Fibroblast of the aortic adventitia (primary cell): ENCODE measurements around the gene MYOCD. TPM values are rescaled to one million over a fixed set of nuclear protein-coding genes. Genes with fewer than 3 reads are reported as not detected.
"Not testable (repeated sequence)": the region's sequence is repeated elsewhere in the genome, so short reads cannot be mapped to it uniquely, and the experiment has no call there.

Experiments used
- DNase-seq: peaks from one replicate; pipeline ENCODE4 v3.0.0-alpha.2; 2010; ENCODE audit warnings: low read depth
- H3K4me3 ChIP-seq: 2 replicates; pipeline ENCODE4 v1.5.1; 2011; ENCODE audit warnings: low read depth, mild to moderate bottlenecking, control low read depth, low read length, moderate library complexity
- total RNA-seq: library from RNA; depleted of rRNA; stranded (reverse); fragments of >200 nt; gene quantifications from 2 replicates; pipeline ENCODE4 v1.2.3, GENCODE V29; 2012; ENCODE audit warnings: low replicate concordance
- TF ChIP-seq, protein P1 (sequence below): IDR thresholded peaks from 2 replicates; pipeline ENCODE4 v1.5.1; 2011; ENCODE audit warnings: mild to moderate bottlenecking, low read length, control low read depth, inconsistent platforms; ENCODE audit not compliant: insufficient read depth

Gene MYOCD
- total RNA-seq, 1 donor, result 0.18 TPM

DNA sequence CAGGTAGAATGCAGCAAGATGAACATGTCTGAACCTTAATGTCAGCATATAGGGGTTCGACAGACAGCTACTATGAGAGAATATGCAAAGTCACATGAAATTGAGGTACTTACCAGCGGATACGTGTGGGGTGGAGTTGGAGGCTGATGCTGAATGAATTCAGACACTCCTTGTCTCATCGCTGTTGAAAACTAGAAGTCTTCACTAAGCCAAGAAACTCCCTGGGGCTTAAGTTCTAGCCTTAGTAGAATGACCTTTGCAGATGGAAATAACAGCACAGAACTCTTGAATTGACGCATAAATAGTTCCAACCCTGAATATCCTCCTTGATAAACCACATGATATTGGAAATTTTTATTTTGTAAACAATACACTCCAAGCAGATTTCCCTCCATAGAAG, 32.9 kb upstream of the MYOCD start:
- TF ChIP-seq, protein P1, sequence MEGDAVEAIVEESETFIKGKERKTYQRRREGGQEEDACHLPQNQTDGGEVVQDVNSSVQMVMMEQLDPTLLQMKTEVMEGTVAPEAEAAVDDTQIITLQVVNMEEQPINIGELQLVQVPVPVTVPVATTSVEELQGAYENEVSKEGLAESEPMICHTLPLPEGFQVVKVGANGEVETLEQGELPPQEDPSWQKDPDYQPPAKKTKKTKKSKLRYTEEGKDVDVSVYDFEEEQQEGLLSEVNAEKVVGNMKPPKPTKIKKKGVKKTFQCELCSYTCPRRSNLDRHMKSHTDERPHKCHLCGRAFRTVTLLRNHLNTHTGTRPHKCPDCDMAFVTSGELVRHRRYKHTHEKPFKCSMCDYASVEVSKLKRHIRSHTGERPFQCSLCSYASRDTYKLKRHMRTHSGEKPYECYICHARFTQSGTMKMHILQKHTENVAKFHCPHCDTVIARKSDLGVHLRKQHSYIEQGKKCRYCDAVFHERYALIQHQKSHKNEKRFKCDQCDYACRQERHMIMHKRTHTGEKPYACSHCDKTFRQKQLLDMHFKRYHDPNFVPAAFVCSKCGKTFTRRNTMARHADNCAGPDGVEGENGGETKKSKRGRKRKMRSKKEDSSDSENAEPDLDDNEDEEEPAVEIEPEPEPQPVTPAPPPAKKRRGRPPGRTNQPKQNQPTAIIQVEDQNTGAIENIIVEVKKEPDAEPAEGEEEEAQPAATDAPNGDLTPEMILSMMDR, result no peak
- H3K4me3 ChIP-seq, result no peak overlapping the region
- no peak for DNase-seq

DNA sequence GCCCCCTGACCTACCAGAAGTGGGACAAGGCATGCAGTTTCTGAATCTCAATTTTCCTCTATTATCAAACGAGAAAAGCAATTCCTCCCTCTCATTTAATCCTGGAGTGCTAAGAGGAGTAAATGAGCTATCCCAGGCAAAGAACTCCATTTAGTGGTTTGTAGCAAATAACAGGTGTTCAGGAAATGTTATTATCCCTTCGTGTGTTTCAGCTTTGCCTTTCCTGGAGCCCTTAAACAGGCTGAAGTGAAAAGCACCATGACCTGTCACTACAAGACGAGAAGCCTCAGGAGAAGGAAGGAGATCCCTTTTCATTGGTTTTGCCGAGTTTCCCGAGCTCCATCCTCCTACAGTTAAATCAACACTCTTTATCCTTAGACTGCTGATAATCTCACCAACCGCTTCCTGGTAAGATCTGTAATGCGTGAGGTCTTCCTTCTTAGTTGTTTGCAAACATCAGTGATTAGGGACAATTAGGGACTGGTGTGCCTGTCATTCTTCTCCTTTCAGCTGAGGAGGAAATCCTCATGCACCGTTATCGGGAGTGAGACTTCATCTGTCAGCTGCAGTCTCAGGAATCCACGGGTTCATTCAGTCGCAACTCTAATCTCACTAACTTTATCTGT, 30.8 kb upstream of the MYOCD start:
- TF ChIP-seq, protein P1, result no peak
- no peak overlapping the region for H3K4me3 ChIP-seq
- no peak for DNase-seq

DNA sequence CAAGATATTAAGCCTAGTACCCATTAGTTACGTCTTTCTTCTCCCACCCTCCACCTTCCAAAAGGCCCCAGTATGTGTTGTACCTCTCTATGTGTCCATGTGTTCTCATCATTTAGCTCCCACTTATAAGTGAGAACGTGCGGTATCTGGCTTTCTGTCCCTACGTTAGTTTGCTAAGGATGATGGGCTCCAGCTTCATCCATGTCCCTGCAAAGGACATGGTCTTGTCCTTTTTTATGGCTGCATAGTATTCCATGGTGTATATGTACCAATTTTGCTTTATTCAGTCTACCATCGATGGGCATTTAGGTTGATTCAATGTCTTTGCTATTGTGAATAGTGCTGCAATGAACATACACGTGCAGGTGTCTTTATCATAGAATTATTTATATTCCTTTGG, 29.7 kb upstream of the MYOCD start:
- not testable (repeated sequence) for DNase-seq, H3K4me3 ChIP-seq

DNA sequence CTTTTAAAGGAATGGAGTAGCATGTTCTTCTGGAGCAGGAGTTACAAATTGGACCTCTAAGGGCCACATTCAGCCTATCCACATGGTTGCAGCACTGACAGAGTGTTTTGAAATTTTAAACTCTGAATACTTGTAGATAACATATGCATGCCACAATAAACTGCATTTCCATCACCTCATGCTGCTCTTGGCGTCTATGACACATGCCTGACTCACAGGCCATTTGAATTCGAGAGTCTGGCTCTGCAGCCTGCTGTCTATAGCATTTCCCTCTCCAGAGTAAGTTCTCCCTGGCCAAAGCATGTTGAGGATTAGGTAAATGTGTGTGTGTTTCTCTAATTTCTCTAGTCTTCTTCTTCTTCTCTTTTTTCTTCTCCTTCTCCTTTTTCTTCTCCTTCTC, 28.7 kb upstream of the MYOCD start:
- DNase-seq, result peak; percentile 88
- TF ChIP-seq, protein P1, result no peak
- H3K4me3 ChIP-seq, result no peak overlapping the region

DNA sequence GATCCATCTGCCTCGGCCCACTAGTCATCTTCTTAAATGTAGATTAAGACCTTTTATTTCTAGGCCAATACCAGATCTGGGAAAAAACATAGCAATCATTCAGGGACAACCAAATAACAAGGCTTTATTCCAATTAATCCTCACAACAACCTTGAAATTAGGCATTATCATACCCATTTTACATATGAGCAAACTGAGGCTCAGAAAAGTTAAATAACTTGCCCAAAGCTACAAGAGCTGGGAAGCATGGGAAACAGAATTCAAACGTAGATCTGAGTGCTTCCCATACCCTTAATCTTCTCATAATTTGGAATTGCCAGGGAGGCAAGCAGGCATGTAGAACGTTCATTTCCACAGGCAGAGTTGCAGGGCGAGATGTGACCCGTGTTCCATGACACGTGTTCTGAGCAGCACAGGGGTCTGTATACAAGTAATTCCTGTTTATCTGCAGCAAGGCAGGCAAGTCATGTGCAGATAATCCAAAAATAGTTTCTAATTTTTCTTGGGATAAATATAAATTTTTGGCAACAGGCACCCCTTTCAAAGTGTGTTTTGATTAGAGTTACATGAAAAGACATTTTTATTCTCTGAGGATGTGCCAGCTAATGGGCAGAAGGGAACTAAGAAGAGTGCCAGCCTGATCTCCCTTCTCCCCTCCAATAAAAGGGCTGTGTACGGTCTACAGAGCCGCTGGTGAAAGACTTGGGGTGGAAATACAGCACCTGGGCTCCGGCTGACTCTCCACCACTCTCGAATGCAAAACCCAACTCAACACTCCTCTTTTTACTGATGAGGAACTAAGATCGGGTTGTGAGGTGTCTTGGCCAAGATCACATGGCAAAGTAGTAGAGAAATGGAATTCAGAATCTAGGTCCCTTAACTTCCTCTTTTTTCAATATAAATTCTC, 27.7 kb upstream of the MYOCD start:
- no peak for DNase-seq
- TF ChIP-seq, protein P1, result no peak

DNA sequence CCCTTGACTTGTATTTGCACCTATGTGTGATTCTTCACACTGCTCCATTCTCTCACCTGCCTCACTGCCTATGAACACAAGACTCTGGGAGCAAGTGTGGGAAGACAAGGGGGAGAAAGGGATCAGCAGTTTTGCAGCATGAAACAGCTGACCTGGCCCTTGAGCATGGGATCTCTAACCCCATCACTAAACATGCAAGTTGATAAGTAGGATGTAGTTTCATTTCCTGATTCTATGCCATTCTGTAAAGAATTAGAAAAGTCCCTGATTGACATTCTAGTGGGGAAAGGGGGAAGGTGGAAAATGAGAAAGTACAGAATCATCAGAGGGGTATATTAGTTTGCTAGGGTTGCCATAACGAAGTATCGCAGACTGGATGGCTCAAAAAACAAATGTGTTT, 25.3 kb upstream of the MYOCD start:
- no peak overlapping the region for H3K4me3 ChIP-seq
- no peak for DNase-seq
- TF ChIP-seq, protein P1, result no peak

More for the DNA sequence above, 27.7 kb upstream of the MYOCD start:
- H3K4me3 ChIP-seq, result no peak overlapping the region

DNA sequence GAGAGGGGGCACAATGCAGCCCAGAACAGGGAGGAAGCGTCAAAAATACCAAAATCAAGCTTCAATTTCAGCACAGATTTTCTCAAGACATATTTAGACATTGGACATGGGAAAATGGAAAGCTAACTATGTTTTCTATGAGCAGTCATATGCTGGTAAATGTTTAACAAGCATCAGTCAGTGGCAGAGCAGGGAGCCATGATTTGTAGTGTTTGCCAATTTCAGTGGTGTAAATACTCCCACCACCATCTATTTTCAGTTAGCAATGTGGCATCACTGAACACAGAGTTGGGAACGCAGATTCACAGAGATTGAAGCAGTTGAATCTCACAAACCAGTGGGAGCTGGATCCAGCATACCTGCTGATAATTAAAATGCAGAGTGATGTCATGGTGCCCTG, 24.6 kb upstream of the MYOCD start:
- DNase-seq, result no peak
- TF ChIP-seq, protein P1, result no peak

More for the DNA sequence above, 24.6 kb upstream of the MYOCD start:
- no peak overlapping the region for H3K4me3 ChIP-seq
